SK-N-SH (cell line): ENCODE data around the gene PERM1. TPM values are rescaled to one million over a fixed set of nuclear protein-coding genes. Genes with fewer than 3 reads are reported as not detected.

Source experiments
- CTCF ChIA-PET: fragments of 300-600, 350-600 bp; formaldehyde crosslinking; extraction: SDS; loops from one replicate; lab custom pipeline; 2021; lab: Yijun Ruan, JAX
- POLR2A ChIA-PET: fragments of 350-600 bp; sonication (Branson Sonifier 250); formaldehyde crosslinking; extraction: SDS; loops from one replicate; lab custom pipeline; 2020; ENCODE audit warnings: antibody characterized with exemption, inconsistent platforms; lab: Yijun Ruan, JAX
- DNase-seq: peaks from one replicate; pipeline ENCODE4 v3.0.0; 2012
- H2AFZ ChIP-seq: fragments of 200-600 bp; sonication (generic); 2 replicates; pipeline ENCODE4 v1.8.1; 2016; ENCODE audit warnings: antibody characterized with exemption, mild to moderate bottlenecking, low read depth
- H3F3A ChIP-seq: fragments of 200-600 bp; sonication (generic); replicated peaks from 2 replicates; pipeline ENCODE3; 2016; ENCODE audit warnings: antibody characterized with exemption, mild to moderate bottlenecking; ENCODE audit not compliant: insufficient read depth
- H3K27ac ChIP-seq, 2 experiments: fragments of 200-500 bp in 1 of 2; fragments of 200-600 bp in 1 of 2; sonication (Bioruptor generic) in 1 of 2; sonication (generic), shearing (Covaris generic) in 1 of 2; 2 replicates each; pipeline versions ENCODE4 v1.5.1 to v1.6.1; 2014 to 2016; ENCODE audit warnings: low read depth in 2 of 2, inconsistent platforms in 1 of 2, low read length in 1 of 2, mild to moderate bottlenecking in 1 of 2, mixed read lengths in 1 of 2
- H3K27me3 ChIP-seq: fragments of 200-600 bp; sonication (generic), shearing (Covaris generic); 2 replicates; pipeline ENCODE4 v1.6.1; 2016; ENCODE audit warnings: mixed run types; ENCODE audit not compliant: insufficient read depth
- H3K36me3 ChIP-seq, 2 experiments: fragments of 200-500 bp in 1 of 2; fragments of 200-600 bp in 1 of 2; sonication (Bioruptor generic) in 1 of 2; sonication (generic) in 1 of 2; replicated peaks in 1 of 2; 2 replicates each; pipeline versions ENCODE3 to v1.5.1; 2014 to 2016; ENCODE audit warnings: low read length in 1 of 2, mild to moderate bottlenecking in 1 of 2; ENCODE audit not compliant: insufficient read depth in 2 of 2, control insufficient read depth in 1 of 2
- H3K4me1 ChIP-seq, 2 experiments: fragments of 200-500 bp in 1 of 2; fragments of 200-600 bp in 1 of 2; sonication (Bioruptor generic) in 1 of 2; sonication (generic), shearing (Covaris generic) in 1 of 2; 2 replicates each; pipeline versions ENCODE4 v1.5.1 to v1.6.1; 2014 to 2016; ENCODE audit warnings: low read depth in 1 of 2, low read length in 1 of 2, mixed run types in 1 of 2; ENCODE audit not compliant: insufficient read depth in 2 of 2, control insufficient read depth in 1 of 2
- H3K4me2 ChIP-seq: fragments of 200-600 bp; sonication (generic), shearing (Covaris generic); 2 replicates; pipeline ENCODE4 v1.6.1; 2017; ENCODE audit warnings: mixed run types
- H3K4me3 ChIP-seq, 2 experiments: fragments of 200-500 bp in 1 of 2; fragments of 200-600 bp in 1 of 2; sonication (Bioruptor generic) in 1 of 2; sonication (generic), shearing (Covaris generic) in 1 of 2; 2 replicates each; pipeline versions ENCODE4 v1.5.1 to v1.8.1; 2014 to 2016; ENCODE audit warnings: low read depth in 2 of 2, inconsistent platforms in 1 of 2, low read length in 1 of 2, mild to moderate bottlenecking in 1 of 2, mixed read lengths in 1 of 2, moderate library complexity in 1 of 2
- H3K79me2 ChIP-seq: fragments of 200-600 bp; sonication (generic); 2 replicates; pipeline ENCODE4 v1.8.1; 2017; ENCODE audit warnings: mild to moderate bottlenecking; ENCODE audit not compliant: insufficient read depth
- H3K9ac ChIP-seq: fragments of 200-600 bp; sonication (generic); 2 replicates; pipeline ENCODE4 v1.6.1; 2017; ENCODE audit warnings: mixed run types
- H3K9me2 ChIP-seq: fragments of 200-600 bp; sonication (generic); 2 replicates; pipeline ENCODE4 v1.6.1; 2017; ENCODE audit warnings: mixed run types
- H3K9me3 ChIP-seq: fragments of 200-600 bp; sonication (generic); 2 replicates; pipeline ENCODE4 v1.6.1; 2017; ENCODE audit warnings: mixed run types, mild to moderate bottlenecking, moderate library complexity
- H4K20me1 ChIP-seq: fragments of 200-600 bp; sonication (generic); 2 replicates; pipeline ENCODE4 v1.6.1; 2017; ENCODE audit warnings: mild to moderate bottlenecking, mixed run types; ENCODE audit not compliant: insufficient read depth
- CHD2 ChIP-seq: fragments of 150-350 bp; IDR thresholded peaks from 2 replicates; pipeline ENCODE4 v1.6.1; 2018; ENCODE audit warnings: low read length; ENCODE audit not compliant: partially characterized antibody
- EP300 ChIP-seq, 2 experiments: IDR thresholded peaks; 2 replicates each; pipeline versions ENCODE4 v1.4.0 to v1.6.1; 2012; ENCODE audit warnings: borderline replicate concordance in 1 of 2, low read depth in 1 of 2, low read length in 1 of 2
- FOSL2 ChIP-seq: IDR thresholded peaks from 2 replicates; pipeline ENCODE4 v1.4.0; 2012; ENCODE audit warnings: low read depth, mild to moderate bottlenecking, moderate library complexity, borderline replicate concordance
- FOXJ3 ChIP-seq: sonication (generic); formaldehyde crosslinking; IDR thresholded peaks from 2 replicates; pipeline ENCODE4 v1.5.1; 2020; ENCODE audit warnings: mild to moderate bottlenecking, missing genetic modification reagents
- FOXM1 ChIP-seq: IDR thresholded peaks from 2 replicates; pipeline ENCODE4 v1.4.0; 2012; ENCODE audit warnings: low read depth, mild to moderate bottlenecking
- GATA2 ChIP-seq: sonication (generic); formaldehyde crosslinking; IDR thresholded peaks from 2 replicates; pipeline ENCODE4 v1.5.0; 2020; ENCODE audit warnings: mild to moderate bottlenecking, missing genetic modification reagents
- JUND ChIP-seq: IDR thresholded peaks from 2 replicates; pipeline ENCODE4 v1.4.0; 2012
- MEF2A ChIP-seq: IDR thresholded peaks from 2 replicates; pipeline ENCODE4 v1.4.0; 2012; ENCODE audit warnings: low read depth, borderline replicate concordance
- MXI1 ChIP-seq: IDR thresholded peaks from 2 replicates; pipeline ENCODE4 v1.6.1; 2012; ENCODE audit warnings: mild to moderate bottlenecking, low read depth, low read length, improper control_type of control experiment
- NFIC ChIP-seq: IDR thresholded peaks from 2 replicates; pipeline ENCODE4 v1.4.0; 2012; ENCODE audit warnings: borderline replicate concordance
- NRF1 ChIP-seq: IDR thresholded peaks from 2 replicates; pipeline ENCODE4 v1.6.1; 2012; ENCODE audit warnings: low read depth, mild to moderate bottlenecking, low read length
- POLR2AphosphoS5 ChIP-seq: IDR thresholded peaks from 2 replicates; pipeline ENCODE4 v1.6.1; 2012; ENCODE audit warnings: low read depth, low read length
- RAD21 ChIP-seq: IDR thresholded peaks from 2 replicates; pipeline ENCODE4 v1.6.1; 2012; ENCODE audit warnings: mild to moderate bottlenecking, low read length
- RFX5 ChIP-seq: IDR thresholded peaks from 2 replicates; pipeline ENCODE4 v1.6.1; 2012; ENCODE audit warnings: mild to moderate bottlenecking, improper control_type of control experiment, low read length
- SIN3A ChIP-seq: IDR thresholded peaks from 2 replicates; pipeline ENCODE4 v1.6.1; 2012; ENCODE audit warnings: low read depth, mild to moderate bottlenecking, low read length, moderate library complexity, borderline replicate concordance
- SMC3 ChIP-seq: IDR thresholded peaks from 2 replicates; pipeline ENCODE4 v1.6.1; 2012; ENCODE audit warnings: low read depth, low read length, improper control_type of control experiment
- TCF12 ChIP-seq: IDR thresholded peaks from 2 replicates; pipeline ENCODE4 v1.4.0; 2012
- WGBS: methylation state at CpG from one replicate; pipeline ENCODE4 v1.1.6; 2017; ENCODE audit warnings: low lambda C conversion rate; 5-methylcytosine and 5-hydroxymethylcytosine counted together
- polyA plus RNA-seq, 3 experiments: library from polyadenylated mRNA; depleted of rRNA; stranded (reverse); fragments of >200 nt; gene quantifications; 2 replicates each; pipeline ENCODE4 v1.2.3, GENCODE V29; 2012
- TF ChIP-seq, protein P1 (sequence below): IDR thresholded peaks from 2 replicates; pipeline ENCODE4; 2012
- TF ChIP-seq, protein P2 (sequence below): fragments of 200-600 bp; sonication (generic); IDR thresholded peaks from 2 replicates; pipeline ENCODE4 v1.6.1; 2017; ENCODE audit warnings: antibody characterized with exemption, mild to moderate bottlenecking, moderate library complexity

Gene PERM1
- polyA plus RNA-seq, 1 of the 3 experiments (the other 2 are of a cell fraction) = 0.25 TPM

DNA sequence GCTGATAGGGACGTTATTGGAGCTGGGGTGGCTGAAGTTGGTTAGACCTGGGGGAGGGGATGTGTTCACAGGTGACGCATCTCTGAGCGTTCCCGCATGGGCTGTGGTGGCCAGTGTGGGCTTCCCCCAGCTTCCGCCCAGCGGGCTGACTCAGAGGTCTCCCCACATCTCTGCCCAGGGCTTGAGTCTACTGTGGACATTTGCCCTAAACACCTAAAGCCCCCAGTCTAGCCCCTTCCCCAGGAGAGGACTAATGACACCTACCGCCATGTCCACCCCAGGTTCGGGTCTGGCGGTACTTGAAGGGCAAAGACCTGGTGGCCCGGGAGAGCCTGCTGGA is 40.0 kb upstream of the PERM1 start:
- Histone ChIP-seq H3K4me2 (no peak overlapping the region), H3K9me2 (no peaks in the 10 kb centered on the region), H3K27me3 (no peaks in the 10 kb centered on the region), H3K27ac (no peak overlapping the region), H2AFZ (no peak overlapping the region), H3K9ac (no peak overlapping the region), H3K79me2 (no peaks in the 10 kb centered on the region), H3K4me3 (no peak overlapping the region), H3F3A (no peaks in the 10 kb centered on the region), H4K20me1 (peaks cover 4% of the 10 kb centered on the region; the same call in 1 of the 2 replicates), H3K4me1 (peaks cover 0 to 10% of the 10 kb centered on the region in 2 experiments; a peak in 1 of 4 replicates), H3K9me3 (no peaks in the 10 kb centered on the region), H3K36me3 (peaks cover 0 to 6% of the 10 kb centered on the region in 2 experiments)
- no peak for DNase-seq
- no peak for TF ChIP-seq RAD21
- TF ChIP-seq TCF12 = no peak
- TF ChIP-seq GATA2 (CRISPR knock-in tag) = no peak
- TF ChIP-seq MXI1 = no peak
- TF ChIP-seq POLR2AphosphoS5 = no peak
- TF ChIP-seq JUND = no peak
- TF ChIP-seq NFIC = no peak
- no peak for TF ChIP-seq CHD2
- TF ChIP-seq, protein P1, sequence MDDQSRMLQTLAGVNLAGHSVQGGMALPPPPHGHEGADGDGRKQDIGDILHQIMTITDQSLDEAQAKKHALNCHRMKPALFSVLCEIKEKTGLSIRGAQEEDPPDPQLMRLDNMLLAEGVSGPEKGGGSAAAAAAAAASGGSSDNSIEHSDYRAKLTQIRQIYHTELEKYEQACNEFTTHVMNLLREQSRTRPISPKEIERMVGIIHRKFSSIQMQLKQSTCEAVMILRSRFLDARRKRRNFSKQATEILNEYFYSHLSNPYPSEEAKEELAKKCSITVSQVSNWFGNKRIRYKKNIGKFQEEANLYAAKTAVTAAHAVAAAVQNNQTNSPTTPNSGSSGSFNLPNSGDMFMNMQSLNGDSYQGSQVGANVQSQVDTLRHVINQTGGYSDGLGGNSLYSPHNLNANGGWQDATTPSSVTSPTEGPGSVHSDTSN = no peak
- no peak for TF ChIP-seq RFX5
- no peak for TF ChIP-seq FOXM1
- TF ChIP-seq FOSL2 = no peak
- TF ChIP-seq, protein P2, sequence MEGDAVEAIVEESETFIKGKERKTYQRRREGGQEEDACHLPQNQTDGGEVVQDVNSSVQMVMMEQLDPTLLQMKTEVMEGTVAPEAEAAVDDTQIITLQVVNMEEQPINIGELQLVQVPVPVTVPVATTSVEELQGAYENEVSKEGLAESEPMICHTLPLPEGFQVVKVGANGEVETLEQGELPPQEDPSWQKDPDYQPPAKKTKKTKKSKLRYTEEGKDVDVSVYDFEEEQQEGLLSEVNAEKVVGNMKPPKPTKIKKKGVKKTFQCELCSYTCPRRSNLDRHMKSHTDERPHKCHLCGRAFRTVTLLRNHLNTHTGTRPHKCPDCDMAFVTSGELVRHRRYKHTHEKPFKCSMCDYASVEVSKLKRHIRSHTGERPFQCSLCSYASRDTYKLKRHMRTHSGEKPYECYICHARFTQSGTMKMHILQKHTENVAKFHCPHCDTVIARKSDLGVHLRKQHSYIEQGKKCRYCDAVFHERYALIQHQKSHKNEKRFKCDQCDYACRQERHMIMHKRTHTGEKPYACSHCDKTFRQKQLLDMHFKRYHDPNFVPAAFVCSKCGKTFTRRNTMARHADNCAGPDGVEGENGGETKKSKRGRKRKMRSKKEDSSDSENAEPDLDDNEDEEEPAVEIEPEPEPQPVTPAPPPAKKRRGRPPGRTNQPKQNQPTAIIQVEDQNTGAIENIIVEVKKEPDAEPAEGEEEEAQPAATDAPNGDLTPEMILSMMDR = no peak
- TF ChIP-seq SMC3 = no peak
- TF ChIP-seq NRF1 = no peak
- TF ChIP-seq EP300 (IDR thresholded peaks at IDR 0.05; ENCODE audit: borderline replicate concordance in 1 of 2, low read depth in 1 of 2, low read length in 1 of 2) = no peak
- TF ChIP-seq MEF2A = no peak
- no peak for TF ChIP-seq SIN3A
- no peak for TF ChIP-seq FOXJ3 (CRISPR knock-in tag)
- CTCF ChIA-PET = interaction anchor here (1.1 to 6.0 kb wide), 6 partner anchors 11 to 270 kb away, joined by 3 to 52 read pairs (median 6); no protein-coding TSS in a partner anchor
- POLR2A ChIA-PET = no interaction called here
- WGBS = 96% methylated on average over 8 of the region's 10 CpGs
